HG03378 (cell line): Measurements from ENCODE around the gene SPATS2L.

Experiments used
- ATAC-seq: cut with Tn5 transposase; IDR thresholded peaks from one replicate; pipeline ENCODE4 v1.9.1; 2021; ENCODE audit warnings: mild to moderate bottlenecking, moderate library complexity; ENCODE audit not compliant: unreplicated experiment

SPATS2L gene

GRCh38 chr2:200490001-200490400, 183.5 kb downstream of the SPATS2L start:
- no peak for ATAC-seq

- no peak for ATAC-seq
Measured at GRCh38 chr2:200492656-200493055, 186.2 kb downstream of the SPATS2L start.

- ATAC-seq, result no peak
Measured at GRCh38 chr2:200494048-200494447, 187.6 kb downstream of the SPATS2L start.

DNA sequence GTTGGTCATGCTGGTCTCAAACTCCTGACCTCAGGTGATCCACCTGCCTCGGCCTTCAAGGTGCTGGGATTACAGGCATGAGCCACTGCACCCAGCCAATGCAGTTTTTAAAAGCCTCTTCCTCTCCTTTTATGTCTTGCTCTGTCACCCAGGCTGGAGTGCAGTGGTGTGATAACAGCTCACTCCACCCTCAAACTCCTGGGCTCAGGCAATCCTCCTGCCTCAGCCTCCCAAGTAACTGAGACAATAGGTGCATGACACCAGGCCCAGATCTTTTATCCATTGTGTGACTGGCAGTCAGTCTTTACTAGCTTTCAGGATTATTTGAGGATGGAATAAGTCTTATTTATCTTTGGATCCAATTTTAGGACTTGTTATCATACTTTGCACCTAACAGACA, 190.2 kb downstream of the SPATS2L start:
- no peak for ATAC-seq

- no peak for ATAC-seq
Measured at GRCh38 chr2:200498402-200499162, 192.1 kb downstream of the SPATS2L start.

DNA sequence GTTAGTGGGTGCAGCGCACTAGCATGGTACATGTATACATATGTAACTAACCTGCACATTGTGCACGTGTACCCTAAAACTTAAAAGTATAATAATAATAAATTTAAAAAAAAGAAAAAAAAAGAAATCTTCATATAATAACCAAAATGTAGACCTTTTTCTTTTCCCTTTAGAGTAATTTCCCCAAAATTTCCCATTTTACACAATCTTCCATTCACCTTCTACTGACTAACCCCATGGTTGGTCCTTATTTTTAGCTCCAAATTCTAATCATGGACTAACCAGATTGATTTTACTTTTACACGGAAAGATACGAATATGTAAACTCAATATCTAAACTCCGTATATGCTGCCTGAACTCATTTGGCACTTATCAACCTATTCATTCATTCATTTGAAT, 195.7 kb downstream of the SPATS2L start:
- ATAC-seq, result no peak

DNA sequence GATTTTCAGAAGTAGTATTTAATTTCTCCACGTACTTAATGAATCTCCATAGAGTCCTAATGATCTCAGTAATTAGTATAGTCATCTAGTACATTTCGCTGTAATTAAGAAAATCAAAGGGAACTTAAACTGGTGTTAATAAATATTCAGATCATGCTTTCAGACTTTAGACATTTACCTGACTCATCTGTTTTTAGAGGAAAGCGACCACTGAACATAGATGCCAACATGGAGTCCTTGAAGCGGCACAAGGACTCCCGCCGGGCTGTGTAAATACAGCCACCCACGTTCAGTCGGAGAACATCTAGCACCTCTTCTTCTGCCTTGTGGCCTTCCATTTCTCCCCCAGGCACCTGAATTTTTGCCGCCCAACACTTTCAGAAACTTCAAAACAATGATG, 200.2 kb downstream of the SPATS2L start:
- no peak for ATAC-seq

DNA sequence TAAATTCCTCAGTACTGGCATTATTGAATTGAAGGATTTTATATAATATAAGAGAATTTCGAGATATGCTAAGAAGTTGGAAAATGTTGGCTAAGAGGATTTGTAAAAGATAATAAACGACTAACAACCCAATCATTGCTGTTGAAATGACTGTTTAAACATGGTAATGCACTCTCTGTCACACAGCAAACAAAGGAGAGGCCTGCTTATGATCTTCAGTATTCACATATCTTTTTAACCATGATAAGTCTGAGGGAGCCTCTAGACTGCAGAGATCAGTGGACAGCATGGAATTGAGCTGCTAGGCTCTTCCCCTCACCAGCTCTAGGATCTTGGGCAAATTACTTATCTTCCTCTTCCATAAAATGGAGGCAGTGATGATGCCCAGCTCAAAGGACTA, 200.7 kb downstream of the SPATS2L start:
- no peak for ATAC-seq

GRCh38 chr2:200509235-200509611, 202.7 kb downstream of the SPATS2L start:
- peak; percentile 2 for ATAC-seq

- ATAC-seq, result peak; percentile 86
Measured at GRCh38 chr2:200509612-200510433, 203.3 kb downstream of the SPATS2L start, which contains the start of gene KCTD18. KCTD18 (minus strand) TSS chr2:200510068; CDS start chr2:200507016, 3,052 bp downstream.

DNA sequence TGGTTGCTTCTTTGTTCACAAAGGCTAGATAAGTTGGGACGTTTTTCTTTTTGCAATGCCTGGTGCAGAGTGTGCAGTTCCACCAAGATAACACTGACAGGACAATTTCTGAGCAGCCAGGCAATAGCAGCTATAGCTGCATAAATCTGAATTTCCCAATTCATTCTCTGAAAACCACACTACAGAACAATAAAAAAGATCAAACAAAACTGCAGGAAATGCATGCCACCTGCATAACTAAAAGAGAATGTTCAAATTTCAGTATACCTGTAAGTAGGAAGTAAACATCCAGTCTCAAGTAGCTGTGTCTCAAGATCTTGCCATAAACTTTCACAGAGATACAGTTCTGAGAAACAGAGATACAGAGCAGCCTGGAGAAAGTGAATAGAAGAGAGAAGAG, 208.7 kb downstream of the SPATS2L start:
- no peak for ATAC-seq

DNA sequence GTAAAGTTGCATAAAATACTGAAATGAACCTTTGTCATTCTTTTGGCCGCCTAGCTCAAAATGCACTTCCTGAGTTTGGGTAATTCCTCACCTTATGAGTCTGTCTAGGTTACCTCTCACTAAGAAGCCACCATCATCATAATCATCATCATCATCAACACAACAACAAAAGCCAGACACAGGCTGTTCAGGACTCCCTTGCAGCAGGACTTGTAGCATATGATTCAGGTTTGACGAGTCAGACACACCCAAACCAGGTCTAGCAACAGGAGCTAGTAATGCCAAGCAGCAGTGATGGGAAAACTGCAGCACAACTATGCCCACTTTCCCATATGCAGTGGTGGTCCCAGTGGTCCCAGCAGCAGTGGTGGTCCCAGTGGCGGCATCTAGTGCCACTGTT, 216.7 kb downstream of the SPATS2L start:
- ATAC-seq, result no peak

DNA sequence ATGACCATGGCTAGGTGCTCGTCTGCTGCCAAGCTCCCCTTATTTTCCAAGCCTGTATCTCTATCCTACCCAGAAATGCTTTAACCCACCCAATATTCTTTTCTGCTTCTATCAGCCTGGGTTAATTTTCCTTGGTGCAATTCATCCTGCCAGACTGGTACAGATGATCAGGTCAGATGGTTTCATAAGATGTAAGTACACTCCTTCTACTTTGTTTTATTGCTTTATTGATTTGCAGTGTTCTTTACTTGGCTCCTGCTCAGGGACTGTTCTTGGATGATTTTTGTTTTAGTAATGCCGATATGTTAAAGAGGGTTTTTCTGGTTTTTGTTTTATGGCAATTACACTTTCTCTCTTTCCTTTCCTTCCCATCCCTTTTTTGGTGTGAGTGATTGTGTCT, 217.1 kb downstream of the SPATS2L start:
- no peak for ATAC-seq

DNA sequence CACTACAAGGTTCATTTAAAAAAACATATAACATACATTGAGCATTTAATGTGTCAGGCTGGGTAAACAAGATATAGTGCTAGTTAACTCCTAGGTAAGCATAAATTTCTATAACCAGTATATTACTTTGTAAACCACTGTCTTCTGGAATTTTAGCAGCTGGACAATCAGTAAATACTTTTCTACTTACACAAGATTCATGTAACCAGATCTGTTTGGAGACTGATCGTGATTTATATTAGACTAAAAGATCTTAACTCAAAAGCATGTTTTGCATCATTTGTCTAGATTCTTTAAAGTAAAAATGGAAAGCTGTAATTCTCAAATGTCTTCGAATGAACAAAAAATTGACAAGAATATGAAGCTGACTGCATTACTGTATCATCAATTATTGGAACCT, 218.6 kb downstream of the SPATS2L start:
- ATAC-seq, result no peak

GRCh38 chr2:200525551-200525881, 219.0 kb downstream of the SPATS2L start:
- ATAC-seq, result no peak

DNA sequence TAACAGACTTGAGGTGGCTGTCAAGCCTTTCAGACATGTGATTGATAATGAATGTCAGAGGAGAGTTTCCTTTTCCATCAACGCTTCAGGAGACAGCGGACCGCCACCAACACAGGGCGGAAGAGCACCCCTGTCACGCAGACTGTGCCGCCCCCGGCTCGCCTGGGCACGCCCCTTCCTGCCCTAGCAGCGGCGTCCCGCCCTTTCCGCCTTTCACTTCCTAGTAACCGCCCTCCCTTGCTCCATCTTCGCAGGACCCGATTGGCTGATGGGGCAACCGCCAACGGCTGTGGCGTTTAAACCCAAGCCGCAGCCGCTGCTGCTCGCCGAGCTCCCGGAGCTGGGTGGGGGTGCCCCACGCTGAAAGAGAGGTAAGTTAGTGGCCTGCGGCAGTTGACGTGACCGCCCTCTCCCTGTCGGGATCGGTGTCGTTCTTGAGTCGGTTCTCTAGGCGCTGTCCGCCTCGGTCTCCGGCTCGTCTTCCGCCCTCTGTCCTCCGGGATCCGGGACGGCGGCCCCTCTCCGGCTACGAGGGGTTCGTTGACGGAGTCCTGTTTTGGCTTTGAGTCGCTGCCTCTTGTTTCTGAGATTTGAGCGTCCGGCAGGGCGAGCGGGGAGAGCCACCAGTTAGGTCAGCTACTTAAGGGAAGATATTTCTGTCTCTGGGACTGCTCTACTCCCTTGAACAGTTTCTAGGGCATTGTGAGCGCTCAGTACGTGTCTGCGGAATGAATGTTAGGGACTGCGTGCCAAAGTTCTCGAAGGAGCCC, 219.6 kb downstream of the SPATS2L start, which contains the start of gene SGO2:
TSS of gene SGO2 (plus strand) at position 326 of the 770 bp plus-strand sequence. CDS start 6,769 bp downstream, outside the sequence.
- ATAC-seq, result peak; percentile 98

DNA sequence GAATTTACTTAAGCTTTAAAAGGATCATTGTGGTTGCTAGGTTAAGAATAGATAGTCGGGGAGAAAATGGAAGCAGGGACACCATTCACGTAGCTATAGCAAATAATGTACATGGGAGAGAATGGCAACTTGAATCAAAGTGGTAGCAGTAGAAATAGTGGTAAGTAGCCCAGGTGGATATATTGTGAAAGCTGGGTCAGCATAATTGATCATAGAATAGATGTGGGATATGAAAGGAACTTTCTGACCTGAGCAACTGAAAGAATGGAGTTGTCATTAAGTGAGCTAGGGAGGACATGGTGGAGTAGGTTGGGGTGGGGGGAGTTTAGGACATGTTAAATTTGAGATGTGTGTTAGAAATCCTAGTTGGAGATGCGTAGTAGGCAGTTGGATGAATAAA, 221.7 kb downstream of the SPATS2L start:
- ATAC-seq, result no peak
